ENCODE measurements around the gene BANF2. TPM values are rescaled to one million over a fixed set of nuclear protein-coding genes. Genes with fewer than 3 reads are reported as not detected.

BANF2 gene
- not detected for total RNA-seq
- long read RNA-seq, result 0 reads

- ATAC-seq, result no peak
- no peak for DNase-seq
- intact Hi-C loops (cut with DNase I), result no loop called here
- Histone ChIP-seq H3K27ac (no peak within 1 kb of the TSS), H3K9me3 (no peaks in the 10 kb centered on the region), H3K27me3 (no peaks in the 10 kb centered on the region), H3K4me3 (no peak within 1 kb of the TSS), H3K4me1 (no peaks in the 10 kb centered on the region), H3K36me3 (no peaks in the 10 kb centered on the region)
- no peak for TF ChIP-seq CTCF (IDR thresholded peaks at IDR 0.05)
Observed at GRCh38 chr20:17699931-17700351, at the start of gene BANF2. BANF2 (plus strand) TSS chr20:17699966; CDS start chr20:17725026, 25,060 bp downstream.

GRCh38 chr20:17650301-17651128 is 49.3 kb upstream of the BANF2 start:
- intact Hi-C loops (cut with DNase I), result no loop called here
- Histone ChIP-seq H3K4me1 (peaks cover 61% of the 10 kb centered on the region), H3K27me3 (no peaks in the 10 kb centered on the region), H3K4me3 (no peak overlapping the region), H3K9me3 (no peaks in the 10 kb centered on the region), H3K36me3 (peaks cover 11% of the 10 kb centered on the region), H3K27ac (no peak overlapping the region)
- DNase-seq (peak; percentile 65), ATAC-seq (no peak)
- TF ChIP-seq CTCF (IDR thresholded peaks at IDR 0.05), result no peak

GRCh38 chr20:17651129-17651759 is 48.5 kb upstream of the BANF2 start:
- peak; percentile 39 for DNase-seq
- H3K27ac ChIP-seq, result no peak overlapping the region
- peak; percentile 7 for ATAC-seq
- H3K4me1 ChIP-seq, result peaks cover 61% of the 10 kb centered on the region
- H3K27me3 ChIP-seq, result no peaks in the 10 kb centered on the region
- no peaks in the 10 kb centered on the region for H3K9me3 ChIP-seq
- intact Hi-C loops (cut with DNase I), result no loop called here
- peaks cover 17% of the 10 kb centered on the region for H3K36me3 ChIP-seq
- no peak for TF ChIP-seq CTCF (IDR thresholded peaks at IDR 0.05)
- no peak overlapping the region for H3K4me3 ChIP-seq

GRCh38 chr20:17651760-17652388 is 47.9 kb upstream of the BANF2 start:
- Histone ChIP-seq H3K36me3 (peaks cover 21% of the 10 kb centered on the region), H3K27me3 (no peaks in the 10 kb centered on the region), H3K4me1 (peaks cover 59% of the 10 kb centered on the region), H3K4me3 (no peak overlapping the region), H3K27ac (peak overlapping the region; percentile 17), H3K9me3 (no peaks in the 10 kb centered on the region)
- intact Hi-C loops (cut with DNase I), result no loop called here
- DNase-seq, result peak; percentile 61
- no peak for TF ChIP-seq CTCF (IDR thresholded peaks at IDR 0.05)
- ATAC-seq, result peak; percentile 32

- Histone ChIP-seq H3K4me1 (peaks cover 57% of the 10 kb centered on the region), H3K4me3 (no peak overlapping the region), H3K27ac (peak overlapping the region; percentile 17), H3K9me3 (no peaks in the 10 kb centered on the region), H3K36me3 (peaks cover 21% of the 10 kb centered on the region), H3K27me3 (no peaks in the 10 kb centered on the region)
- DNase-seq (peak; percentile 42), ATAC-seq (no peak)
- intact Hi-C loops (cut with DNase I), result no loop called here
- no peak for TF ChIP-seq CTCF (IDR thresholded peaks at IDR 0.05)
Observed at GRCh38 chr20:17652411-17652810, 47.4 kb upstream of the BANF2 start.

All from upper lobe of right lung (tissue), 1 donor.